HG02973 (cell line): ENCODE data around the gene ZNF484.
"Not testable (repeated sequence)": the region's sequence is repeated elsewhere in the genome, so short reads cannot be mapped to it uniquely, and the experiment has no call there.

Experiments
- ATAC-seq: cut with Tn5 transposase; IDR thresholded peaks from one replicate; pipeline ENCODE4 v1.9.1; 2021; ENCODE audit warnings: moderate library complexity; ENCODE audit not compliant: unreplicated experiment

ZNF484 gene

GRCh38 chr9:92864152-92864551 lies 13.7 kb downstream of the ZNF484 start:
- ATAC-seq, result no peak

- ATAC-seq, result no peak
These were observed 17.0 kb downstream of the ZNF484 start for GRCh38 chr9:92860867-92861266.

- ATAC-seq, result no peak
These were observed 20.6 kb downstream of the ZNF484 start for GRCh38 chr9:92857236-92857635.

DNA sequence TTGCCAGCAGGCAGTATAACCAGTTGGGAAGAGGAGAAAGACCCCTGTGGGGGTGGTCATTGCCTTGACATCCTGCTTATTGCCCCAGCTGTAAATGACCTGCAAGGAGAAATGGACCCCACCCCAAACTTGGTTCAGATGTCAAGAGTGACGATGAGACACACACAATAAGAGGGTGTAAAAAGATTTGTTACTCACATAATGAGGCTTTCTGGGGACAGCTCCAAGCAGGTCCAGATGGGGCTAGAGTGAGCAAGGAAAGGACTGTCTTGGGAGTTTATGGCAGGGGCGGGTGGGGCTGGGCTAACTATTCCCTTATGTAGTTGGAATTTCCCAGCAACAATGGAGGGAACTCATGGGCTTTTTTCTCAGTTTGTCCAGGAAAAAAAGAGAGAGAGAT lies 24.1 kb downstream of the ZNF484 start:
- no peak for ATAC-seq

GRCh38 chr9:92850898-92851297 lies 26.9 kb downstream of the ZNF484 start:
- no peak for ATAC-seq

DNA sequence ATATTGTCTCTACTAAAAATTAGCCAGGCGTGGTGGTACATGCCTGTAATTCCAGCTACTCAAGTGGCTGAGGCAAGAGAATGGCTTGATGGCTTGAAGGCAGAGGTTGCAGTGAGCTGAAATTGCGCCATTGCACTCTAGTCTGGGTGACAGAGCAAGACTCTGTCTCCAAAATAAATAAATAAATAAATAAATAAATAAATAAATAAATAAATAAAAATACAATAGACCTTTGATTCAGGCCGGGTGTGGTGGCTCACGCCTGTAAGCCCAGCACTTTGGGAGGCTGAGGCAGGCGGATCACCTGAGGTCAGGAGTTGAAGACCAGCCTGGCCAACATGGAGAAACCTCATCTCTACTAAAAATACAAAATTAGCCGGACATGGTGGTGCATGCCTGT lies 29.1 kb downstream of the ZNF484 start:
- ATAC-seq, result not testable (repeated sequence)

GRCh38 chr9:92846662-92847145 lies 31.1 kb downstream of the ZNF484 start:
- no peak for ATAC-seq

- ATAC-seq, result not testable (repeated sequence)
These were observed 39.4 kb downstream of the ZNF484 start for GRCh38 chr9:92838411-92838810.

DNA sequence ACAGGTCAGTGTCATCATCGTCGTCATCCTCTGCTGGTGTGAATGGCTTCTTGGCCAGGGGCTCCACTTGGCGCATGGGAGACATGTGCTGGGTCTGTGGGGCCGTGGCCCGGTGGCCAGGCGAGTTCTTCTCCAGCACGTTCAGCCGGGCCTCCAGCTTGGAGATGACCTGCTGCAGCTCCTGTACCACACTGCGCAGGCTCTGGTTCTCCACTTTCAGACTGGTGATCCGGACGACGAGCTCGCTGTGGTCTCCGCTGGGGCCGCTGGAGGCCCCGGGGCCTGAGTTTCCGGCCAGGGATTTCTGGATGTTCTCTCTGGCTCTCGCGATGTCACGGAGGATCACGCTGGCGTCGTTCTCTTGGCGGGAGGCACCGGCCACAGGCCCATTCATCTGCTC lies 40.6 kb downstream of the ZNF484 start:
- no peak for ATAC-seq

GRCh38 chr9:92829420-92829819 lies 48.4 kb downstream of the ZNF484 start:
- no peak for ATAC-seq

DNA sequence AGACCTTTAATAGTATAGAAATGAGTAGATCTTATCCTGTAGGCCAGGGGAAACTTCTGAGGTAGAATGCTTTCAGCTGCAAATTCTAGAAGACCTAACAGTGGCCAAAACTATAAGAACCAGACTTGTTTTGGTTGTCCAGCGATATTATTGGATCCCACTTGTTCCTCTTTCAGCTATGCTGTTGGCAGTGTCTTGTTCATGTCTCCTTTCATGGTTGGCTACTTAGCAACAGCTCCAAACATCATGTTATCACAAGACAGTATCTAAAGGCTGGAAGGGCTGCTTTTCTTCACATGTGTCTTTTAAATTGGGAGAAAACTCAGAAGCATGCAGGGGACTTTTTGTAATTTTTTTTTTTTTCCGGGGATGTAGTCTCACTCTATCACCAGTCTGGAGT lies 52.8 kb downstream of the ZNF484 start:
- ATAC-seq, result not testable (repeated sequence)

DNA sequence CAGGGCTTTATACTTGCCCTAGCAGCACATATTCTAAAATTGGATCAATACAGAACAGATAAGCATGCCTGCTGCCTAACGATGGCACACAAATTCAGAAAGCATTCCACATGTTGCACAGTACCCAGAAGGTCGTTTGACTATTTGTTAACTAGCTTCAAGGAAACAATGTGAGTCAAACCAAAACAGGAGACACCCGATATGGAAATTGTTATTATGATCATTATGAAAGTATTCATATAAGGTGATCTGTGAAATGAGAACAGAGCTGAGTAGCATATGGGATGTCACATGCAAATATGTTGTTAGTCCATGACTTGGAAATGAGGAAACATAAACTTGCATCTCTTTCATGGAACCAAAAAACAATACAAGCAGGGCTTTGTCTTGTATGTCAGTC lies 56.9 kb downstream of the ZNF484 start:
- no peak for ATAC-seq

GRCh38 chr9:92819898-92820297 lies 57.9 kb downstream of the ZNF484 start:
- ATAC-seq, result not testable (repeated sequence)

DNA sequence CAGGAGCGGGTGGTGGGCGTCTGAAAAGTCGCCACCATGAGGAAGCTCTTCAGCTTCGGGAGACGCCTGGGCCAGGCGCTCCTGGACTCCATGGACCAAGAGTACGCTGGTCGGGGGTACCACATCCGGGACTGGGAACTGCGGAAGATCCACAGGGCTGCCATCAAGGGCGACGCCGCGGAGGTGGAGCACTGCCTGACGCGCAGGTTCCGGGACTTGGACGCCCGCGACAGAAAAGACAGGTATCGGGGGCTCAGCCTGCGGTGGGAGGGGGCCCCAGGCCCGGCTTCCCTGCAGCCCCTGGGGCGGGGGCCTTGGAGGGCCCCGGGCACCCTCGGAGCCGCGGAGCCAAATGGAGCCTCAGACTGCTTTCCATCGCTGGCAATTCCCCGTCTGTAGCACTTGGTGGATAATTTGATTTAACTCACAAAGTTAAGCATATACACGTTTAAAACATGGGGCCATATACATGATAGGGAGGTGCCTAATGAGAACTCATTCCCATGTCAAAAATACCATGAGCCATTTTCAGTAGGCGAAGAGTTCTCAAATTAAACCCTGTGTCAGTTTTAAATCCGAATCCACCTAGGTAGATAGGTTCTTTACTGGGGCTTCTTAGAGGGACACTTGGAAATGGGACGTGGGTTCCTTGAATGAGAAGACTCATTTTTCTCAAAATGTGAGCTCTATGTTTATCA lies 68.1 kb downstream of the ZNF484 start:
- ATAC-seq, result not testable (repeated sequence)

DNA sequence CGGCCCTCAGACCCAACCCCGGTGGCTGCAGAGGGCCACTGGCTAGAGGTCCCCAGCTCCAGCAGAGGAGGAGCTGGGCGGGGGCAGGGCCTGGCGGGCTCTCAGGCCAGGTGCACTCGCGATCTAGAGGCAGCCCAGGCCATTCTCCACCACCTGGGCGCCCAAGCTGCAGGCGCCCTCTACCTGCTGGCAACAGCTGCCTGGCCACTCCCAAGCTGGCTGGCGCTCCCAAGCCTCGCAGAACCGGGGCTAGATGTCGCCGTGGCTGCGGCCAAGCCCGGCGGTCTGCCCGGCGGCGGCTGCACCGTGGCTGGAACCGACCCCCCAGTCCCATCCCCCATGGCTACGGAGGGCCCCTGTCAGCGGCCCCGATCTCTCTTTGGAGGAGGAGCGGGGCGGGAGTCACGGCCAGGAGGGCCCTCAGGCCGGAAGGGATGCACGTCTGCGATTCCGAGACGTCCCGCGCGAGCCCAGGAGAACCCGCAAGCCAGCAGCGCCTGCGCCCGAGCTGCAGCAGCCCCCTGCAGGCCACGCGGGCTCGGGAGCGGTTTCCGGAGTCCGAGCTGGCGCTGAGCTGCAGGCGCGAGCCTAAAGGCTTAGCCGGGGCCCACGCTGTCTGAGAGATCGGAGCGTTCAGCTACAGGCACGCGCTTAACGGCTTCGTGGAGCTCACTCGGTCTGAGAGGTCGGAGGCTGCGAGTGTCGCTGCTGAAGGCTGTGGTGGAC lies 68.9 kb downstream of the ZNF484 start:
- no peak for ATAC-seq

- ATAC-seq, result no peak
These were observed 69.8 kb downstream of the ZNF484 start for GRCh38 chr9:92807757-92808725.

- ATAC-seq, result no peak
These were observed 70.6 kb downstream of the ZNF484 start for GRCh38 chr9:92807031-92807756.

DNA sequence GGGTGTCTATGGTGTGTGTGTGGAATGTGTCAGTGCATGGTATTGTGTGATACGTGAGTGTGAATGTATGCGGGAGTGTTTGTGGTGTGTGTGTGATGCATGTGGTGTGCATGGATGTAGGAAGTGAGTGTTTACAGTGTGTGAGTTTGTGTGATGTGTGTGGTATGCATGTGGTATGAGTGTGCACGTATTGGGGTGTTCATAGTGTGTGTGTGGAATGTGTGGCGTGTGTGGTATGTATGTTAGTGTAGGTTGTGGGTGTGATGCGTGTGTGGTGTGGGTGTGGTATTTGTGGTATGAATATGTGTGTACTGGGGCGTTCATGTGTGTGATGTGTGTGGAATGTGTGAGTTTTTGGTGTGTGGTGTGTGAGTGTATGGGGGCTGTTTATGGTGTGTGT lies 73.1 kb downstream of the ZNF484 start:
- no peak for ATAC-seq

DNA sequence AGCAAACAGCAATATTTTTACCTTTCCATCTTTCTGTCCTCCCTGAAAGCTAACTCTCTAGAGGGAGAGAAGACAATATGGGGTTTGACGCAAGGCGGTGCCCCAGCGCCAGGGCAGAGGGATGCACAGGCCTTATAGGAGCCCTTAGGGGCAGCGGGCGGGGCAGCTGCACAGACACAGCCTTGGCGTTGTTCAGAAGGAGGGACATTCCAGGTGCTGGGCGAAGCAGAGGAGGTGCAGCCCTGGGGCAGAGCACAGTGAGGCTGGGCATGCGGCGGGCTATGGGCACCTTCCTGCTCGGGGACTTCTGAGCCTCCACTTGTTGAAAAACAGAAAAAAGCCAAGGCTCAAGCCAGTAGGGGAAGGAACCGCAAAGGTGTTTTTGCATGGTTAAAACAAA lies 79.5 kb downstream of the ZNF484 start:
- no peak for ATAC-seq

GRCh38 chr9:92796337-92796804 lies 81.5 kb downstream of the ZNF484 start:
- ATAC-seq, result not testable (repeated sequence)
